A673 (cell line): ENCODE measurements around the gene RUSF1. TPM values are rescaled to one million over a fixed set of nuclear protein-coding genes. Genes with fewer than 3 reads are reported as not detected.

Experiments used
- BruUV-seq: library from RNA; stranded (reverse); fragments of 400-500 nt; replicated peaks from 2 replicates; lab custom pipeline; 2021; lab: Mats Ljungman, UMichigan
- CTCF ChIA-PET: fragments of 300-600 bp; sonication (Branson Sonifier 250); formaldehyde crosslinking; loops from one replicate; lab custom pipeline; 2022; ENCODE audit warnings: antibody characterized with exemption; lab: Charles Lee
- POLR2A ChIA-PET: fragments of 300-600 bp; sonication (Branson Sonifier 250); formaldehyde crosslinking; loops from one replicate; lab custom pipeline; 2022; ENCODE audit warnings: antibody characterized with exemption; ENCODE audit not compliant: low non-redundant PET; lab: Charles Lee
- DNase-seq: peaks from one replicate; pipeline ENCODE4 v3.0.0-alpha.2; 2015; ENCODE audit warnings: low spot score
- H3K27ac ChIP-seq: fragments of 200-600 bp; sonication (generic); 2 replicates; pipeline ENCODE4 v1.5.1; 2016; ENCODE audit warnings: mixed run types, low read depth, mild to moderate bottlenecking, mixed read lengths, antibody characterized with exemption, low read length; ENCODE audit not compliant: poor library complexity, severe bottlenecking
- H3K27me3 ChIP-seq: fragments of 200-600 bp; sonication (generic); replicated peaks from 2 replicates; pipeline ENCODE4 v1.6.1; 2017; ENCODE audit warnings: mixed run types, low read depth, mild to moderate bottlenecking, mixed read lengths, antibody characterized with exemption, low read length; ENCODE audit not compliant: insufficient read depth, poor library complexity
- H3K36me3 ChIP-seq: fragments of 200-600 bp; sonication (generic); 2 replicates; pipeline ENCODE4 v1.6.1; 2016; ENCODE audit warnings: mixed run types, mild to moderate bottlenecking, mixed read lengths, antibody characterized with exemption, low read length; ENCODE audit not compliant: insufficient read depth, poor library complexity, severe bottlenecking
- H3K4me1 ChIP-seq: fragments of 200-600 bp; sonication (generic); 2 replicates; pipeline ENCODE4 v1.6.1; 2017; ENCODE audit warnings: mixed run types, mild to moderate bottlenecking, mixed read lengths, antibody characterized with exemption, low read length; ENCODE audit not compliant: insufficient read depth, poor library complexity, severe bottlenecking
- H3K4me3 ChIP-seq: fragments of 200-600 bp; sonication (generic); 2 replicates; pipeline ENCODE4 v1.5.1; 2016; ENCODE audit warnings: low read depth, mixed run types, mild to moderate bottlenecking, mixed read lengths, low read length; ENCODE audit not compliant: poor library complexity, severe bottlenecking
- H3K9me3 ChIP-seq: fragments of 200-600 bp; sonication (generic); 2 replicates; pipeline ENCODE4 v1.6.1; 2016; ENCODE audit warnings: mixed run types, low read depth, mild to moderate bottlenecking, mixed read lengths, antibody characterized with exemption, low read length; ENCODE audit not compliant: poor library complexity, severe bottlenecking
- EZH2 ChIP-seq: fragments of 200-600 bp; sonication (generic); IDR thresholded peaks from 2 replicates; pipeline ENCODE4 v1.6.1; 2017; ENCODE audit warnings: borderline replicate concordance, low read depth, mild to moderate bottlenecking, mixed read lengths, antibody characterized with exemption, low read length; ENCODE audit not compliant: poor library complexity, severe bottlenecking
- intact Hi-C: fragments of 100-400 bp; cut with micrococcal nuclease; formaldehyde crosslinking; loops from one replicate; pipeline ENCODE4 v1.10.0; 2022; ENCODE audit not compliant: unreplicated experiment
- total RNA-seq: library from RNA; stranded (reverse); gene quantifications from 2 replicates; pipeline ENCODE4 v1.2.3, GENCODE V29; 2021
- TF ChIP-seq, protein P1 (sequence below): fragments of 300-800, 200-600 bp; sonication (generic); conservative IDR thresholded peaks from 2 replicates; pipeline ENCODE4 v1.5.1; 2017; ENCODE audit warnings: low read depth, mild to moderate bottlenecking, antibody characterized with exemption, low read length, moderate library complexity, mixed read lengths

The RUSF1 gene
- total RNA-seq, 1 experiment from 2014 or later, result 41.9 TPM

DNA sequence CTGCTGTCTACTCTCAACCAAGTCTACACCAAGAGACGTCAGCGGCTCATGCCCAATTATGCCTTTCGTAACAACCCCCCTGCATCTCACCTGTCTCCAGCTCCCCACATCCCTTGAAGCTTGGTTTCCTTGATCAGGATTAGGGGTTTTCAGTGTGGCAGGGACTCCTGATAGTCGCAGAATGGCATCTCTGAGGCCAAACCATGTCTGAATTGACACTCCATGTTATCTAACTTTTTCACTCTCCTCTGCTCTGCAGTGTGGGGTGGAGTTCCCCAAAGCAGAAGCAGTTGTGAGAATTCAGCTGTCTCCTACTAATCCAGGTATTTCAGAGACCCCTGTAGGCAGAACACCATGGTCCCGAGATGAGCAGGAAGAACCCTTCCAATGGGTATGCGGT, 13.9 kb upstream of the RUSF1 start:
- no peaks in the 10 kb centered on the region for H3K4me1 ChIP-seq
- intact Hi-C loops, result no loop called here
- peaks cover 4% of the 10 kb centered on the region for H3K27me3 ChIP-seq
- H3K4me3 ChIP-seq, result no peak overlapping the region
- DNase-seq, result no peak
- TF ChIP-seq, protein P1, sequence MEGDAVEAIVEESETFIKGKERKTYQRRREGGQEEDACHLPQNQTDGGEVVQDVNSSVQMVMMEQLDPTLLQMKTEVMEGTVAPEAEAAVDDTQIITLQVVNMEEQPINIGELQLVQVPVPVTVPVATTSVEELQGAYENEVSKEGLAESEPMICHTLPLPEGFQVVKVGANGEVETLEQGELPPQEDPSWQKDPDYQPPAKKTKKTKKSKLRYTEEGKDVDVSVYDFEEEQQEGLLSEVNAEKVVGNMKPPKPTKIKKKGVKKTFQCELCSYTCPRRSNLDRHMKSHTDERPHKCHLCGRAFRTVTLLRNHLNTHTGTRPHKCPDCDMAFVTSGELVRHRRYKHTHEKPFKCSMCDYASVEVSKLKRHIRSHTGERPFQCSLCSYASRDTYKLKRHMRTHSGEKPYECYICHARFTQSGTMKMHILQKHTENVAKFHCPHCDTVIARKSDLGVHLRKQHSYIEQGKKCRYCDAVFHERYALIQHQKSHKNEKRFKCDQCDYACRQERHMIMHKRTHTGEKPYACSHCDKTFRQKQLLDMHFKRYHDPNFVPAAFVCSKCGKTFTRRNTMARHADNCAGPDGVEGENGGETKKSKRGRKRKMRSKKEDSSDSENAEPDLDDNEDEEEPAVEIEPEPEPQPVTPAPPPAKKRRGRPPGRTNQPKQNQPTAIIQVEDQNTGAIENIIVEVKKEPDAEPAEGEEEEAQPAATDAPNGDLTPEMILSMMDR, result no peak
- no peak for TF ChIP-seq EZH2
- POLR2A ChIA-PET, result no interaction called here
- no TSS peak for BruUV-seq
- CTCF ChIA-PET, result no interaction called here
- no peak overlapping the region for H3K27ac ChIP-seq
- H3K36me3 ChIP-seq, result no peaks in the 10 kb centered on the region
- H3K9me3 ChIP-seq, result no peaks in the 10 kb centered on the region

DNA sequence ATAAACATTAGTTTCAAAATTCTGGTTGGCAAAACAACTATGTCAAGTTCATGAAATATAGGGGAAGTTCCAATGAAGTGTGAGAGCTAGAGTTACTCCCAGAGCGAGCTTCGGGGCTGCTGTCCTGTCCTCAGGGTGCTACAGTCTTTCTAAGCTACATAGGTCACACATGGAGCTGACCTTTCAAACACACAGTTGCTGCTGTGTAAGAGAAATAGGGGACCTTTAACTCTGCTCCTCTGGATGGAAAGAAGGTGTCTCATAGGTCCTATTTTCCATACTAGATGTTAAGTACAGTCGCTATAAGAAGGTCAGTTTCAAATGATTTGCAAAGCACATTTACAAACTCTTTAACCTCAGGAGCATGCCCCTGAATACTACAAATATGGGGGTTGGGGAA, 13.2 kb upstream of the RUSF1 start:
- no peak for DNase-seq
- CTCF ChIA-PET, result no interaction called here
- Histone ChIP-seq H3K36me3 (no peaks in the 10 kb centered on the region), H3K27me3 (peaks cover 2% of the 10 kb centered on the region), H3K4me1 (no peaks in the 10 kb centered on the region), H3K9me3 (no peaks in the 10 kb centered on the region), H3K27ac (no peak overlapping the region), H3K4me3 (no peak overlapping the region)
- POLR2A ChIA-PET, result no interaction called here
- TF ChIP-seq EZH2, result no peak
- TF ChIP-seq, protein P1, result no peak
- intact Hi-C loops, result no loop called here
- BruUV-seq, result no TSS peak

DNA sequence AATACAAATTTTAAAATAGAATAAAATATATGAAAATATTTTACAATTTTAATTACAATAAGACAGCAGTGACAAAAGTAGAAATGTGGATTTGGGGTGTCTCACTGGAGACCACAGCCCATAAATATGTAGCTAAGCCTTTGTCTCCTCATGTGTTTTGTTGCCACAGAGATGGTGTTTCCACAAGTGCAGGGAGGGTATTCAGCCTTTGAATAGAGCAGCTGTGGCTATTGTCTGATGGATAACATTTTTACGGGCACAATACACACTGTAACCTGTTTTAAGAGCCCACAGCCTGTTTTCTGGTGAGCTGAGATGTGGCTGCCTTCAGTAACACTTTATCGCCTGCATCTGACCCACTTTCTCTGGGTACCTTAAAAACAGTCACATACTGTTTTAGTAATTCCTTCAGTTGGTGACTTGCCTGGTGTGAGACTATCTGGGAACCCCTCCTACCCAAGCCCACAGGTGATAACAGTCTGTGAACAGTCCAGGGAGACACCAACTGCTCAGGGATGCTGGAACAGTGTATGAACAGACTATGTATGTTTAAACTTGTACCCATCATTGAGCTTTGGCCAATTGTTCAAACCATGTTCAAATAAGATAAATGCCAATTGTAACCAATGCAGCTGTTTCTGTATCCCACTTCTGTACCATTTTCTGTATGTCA, 11.7 kb upstream of the RUSF1 start:
- Histone ChIP-seq H3K36me3 (no peaks in the 10 kb centered on the region), H3K27ac (no peak overlapping the region), H3K9me3 (no peaks in the 10 kb centered on the region), H3K4me1 (no peaks in the 10 kb centered on the region), H3K4me3 (no peak overlapping the region), H3K27me3 (peaks cover 9% of the 10 kb centered on the region)
- BruUV-seq, result no TSS peak
- ChIA-PET CTCF (no interaction called here), POLR2A (no interaction called here)
- DNase-seq, result no peak
- intact Hi-C loops, result loop anchor here (10.0 kb wide), 1 partner anchor 345 kb away; no protein-coding TSS in a partner anchor
- TF ChIP-seq, protein P1, result no peak
- TF ChIP-seq EZH2, result no peak
